ENCODE data around the gene SETBP1. TPM values are rescaled to one million over a fixed set of nuclear protein-coding genes. Genes with fewer than 3 reads are reported as not detected.

The SETBP1 gene
- total and polyA plus RNA-seq, 2 of the 13 experiments (the other 11 are each of a cell fraction or from before 2014, with no cell fraction given) = 0.18 to 0.65 TPM

GRCh38 chr18:44788334-44788733 is 107.6 kb downstream of the SETBP1 start:
- Histone ChIP-seq H3K9me3 (ENCODE audit: low read length) (no peaks in the 10 kb centered on the region), H3K36me3 (replicated peaks in 1 of 2; ENCODE audit: control insufficient read depth in 1 of 2, insufficient read depth in 2 of 2, low read length in 2 of 2) (no peaks in the 10 kb centered on the region), H3K4me3 (replicated peaks in 1 of 3; ENCODE audit: insufficient read depth in 1 of 3, low read depth in 2 of 3, low read length in 3 of 3) (no peak overlapping the region), H2AFZ (ENCODE audit: low read length) (no peak overlapping the region), H3K4me1 (ENCODE audit: insufficient read depth, low read length) (peaks cover 27% of the 10 kb centered on the region), H3K4me2 (ENCODE audit: low read depth, low read length) (no peak overlapping the region), H4K20me1 (ENCODE audit: insufficient read depth, low read length) (no peaks in the 10 kb centered on the region), H3K9ac (ENCODE audit: insufficient read depth, low read depth, low read length) (no peak overlapping the region), H3K27ac (ENCODE audit: extremely low read length, insufficient read depth, low read length) (no peak overlapping the region), H3K79me2 (ENCODE audit: insufficient read depth, low read length) (no peaks in the 10 kb centered on the region), H3K27me3 (ENCODE audit: control insufficient read depth in 1 of 2, insufficient read depth in 2 of 2, low read length in 2 of 2) (peaks cover 0 to 1% of the 10 kb centered on the region in 2 experiments; a peak in 1 of 5 replicates)
- BruUV-seq (replicated peaks) = no TSS peak
- FAIRE-seq (no peak), ATAC-seq (no peak), DNase-seq (ENCODE audit: low spot score) (no peak)
- 92% methylated on average over 1 of the region's 1 CpG for WGBS (ENCODE audit: low lambda C conversion rate)
- CTCF ChIA-PET (ENCODE audit: low intra/inter-chr PET ratio, low total read pairs) = no interaction called here
- TF ChIP-seq MED13 (CRISPR knock-in tag; IDR thresholded peaks at IDR 0.05) = no peak
- no peak for TF ChIP-seq TBX2 (CRISPR knock-in tag; IDR thresholded peaks at IDR 0.05; ENCODE audit: borderline replicate concordance)
- no peak for TF ChIP-seq ZBTB40 (IDR thresholded peaks at IDR 0.05)
- TF ChIP-seq ZBTB40 (CRISPR knock-in tag; IDR thresholded peaks at IDR 0.05) = no peak
- no peak for TF ChIP-seq FOXJ3 (CRISPR knock-in tag; IDR thresholded peaks at IDR 0.05; ENCODE audit: borderline replicate concordance)
- TF ChIP-seq POLR2A (IDR thresholded peaks at IDR 0.05; ENCODE audit: insufficient read depth in 1 of 2, low read depth in 2 of 2, low read length in 2 of 2) = no peak
- no peak for TF ChIP-seq NPAS2 (CRISPR knock-in tag; IDR thresholded peaks at IDR 0.05; ENCODE audit: borderline replicate concordance)
- TF ChIP-seq NR2F6 (IDR thresholded peaks at IDR 0.05) = no peak
- TF ChIP-seq NR2F6 (CRISPR knock-in tag; IDR thresholded peaks at IDR 0.05) = no peak
- TF ChIP-seq CENPBD1 (CRISPR knock-in tag; IDR thresholded peaks at IDR 0.05; ENCODE audit: borderline replicate concordance, low read depth) = no peak
- TF ChIP-seq ZBTB39 (CRISPR knock-in tag; IDR thresholded peaks at IDR 0.05) = no peak
- TF ChIP-seq JUNB (CRISPR knock-in tag; IDR thresholded peaks at IDR 0.05; ENCODE audit: borderline replicate concordance) = no peak
- no peak for TF ChIP-seq ATAD3A (CRISPR knock-in tag; IDR thresholded peaks at IDR 0.05)
- no peak for TF ChIP-seq NCOA5 (CRISPR knock-in tag; IDR thresholded peaks at IDR 0.05)
- TF ChIP-seq POLR2G (IDR thresholded peaks at IDR 0.05; ENCODE audit: low read depth, low read length) = no peak
- POLR2A ChIA-PET = no interaction called here
- intact Hi-C loops (cut with micrococcal nuclease; ENCODE audit: unreplicated experiment) = no loop called here
- in situ Hi-C loops (cut with HindIII; ENCODE audit: extremely low pct_ligation_motif_present, low pct_unique_long_range_greater_than_20kb) = loop anchor here (25.0 kb wide), 1 partner anchor 101 kb away; the partner anchor contains the start of gene SETBP1
